CD4-positive, alpha-beta T cell treated with Interleukin-6 for 4 hours (primary cell): ENCODE measurements around the gene MAML3.
A peak's percentile ranks its signal among the peaks of the same experiment; 100 is the strongest.

Source experiments
- DNase-seq: peaks from one replicate; pipeline ENCODE4 v3.0.0-alpha.2; 2020; ENCODE audit warnings: mixed read lengths

The MAML3 gene

DNA sequence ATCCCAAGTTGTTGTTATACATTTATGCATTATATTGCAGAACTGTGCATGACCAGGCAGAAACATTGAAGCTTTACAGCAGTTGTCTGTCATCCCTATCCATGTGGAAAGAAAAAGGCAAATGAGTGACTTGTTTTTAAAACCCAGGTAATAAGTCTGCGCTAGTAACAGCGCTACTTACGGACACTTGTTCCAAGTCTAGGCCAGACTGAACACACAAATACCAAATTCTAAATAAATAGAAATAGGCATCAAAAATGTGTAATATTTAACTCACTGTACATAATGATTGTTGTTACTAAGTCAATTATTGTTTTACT lies 548 bp upstream of the MAML3 start:
- DNase-seq, result no peak

DNA sequence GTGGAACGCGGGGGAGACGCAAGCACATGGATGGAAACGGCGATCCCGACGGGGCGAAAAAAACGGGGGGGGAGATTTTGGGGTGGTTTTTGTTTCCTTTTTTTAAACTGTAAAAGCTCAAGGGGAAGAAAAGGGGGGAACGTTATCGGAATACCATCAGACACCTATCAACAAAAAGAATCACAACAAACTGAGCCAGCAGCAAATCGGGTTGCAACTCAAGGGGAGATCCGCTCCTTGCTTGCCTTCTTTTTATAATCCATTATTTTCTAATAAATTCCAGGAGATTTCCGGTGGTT lies 616 bp downstream of the MAML3 start:
- DNase-seq, result no peak

DNA sequence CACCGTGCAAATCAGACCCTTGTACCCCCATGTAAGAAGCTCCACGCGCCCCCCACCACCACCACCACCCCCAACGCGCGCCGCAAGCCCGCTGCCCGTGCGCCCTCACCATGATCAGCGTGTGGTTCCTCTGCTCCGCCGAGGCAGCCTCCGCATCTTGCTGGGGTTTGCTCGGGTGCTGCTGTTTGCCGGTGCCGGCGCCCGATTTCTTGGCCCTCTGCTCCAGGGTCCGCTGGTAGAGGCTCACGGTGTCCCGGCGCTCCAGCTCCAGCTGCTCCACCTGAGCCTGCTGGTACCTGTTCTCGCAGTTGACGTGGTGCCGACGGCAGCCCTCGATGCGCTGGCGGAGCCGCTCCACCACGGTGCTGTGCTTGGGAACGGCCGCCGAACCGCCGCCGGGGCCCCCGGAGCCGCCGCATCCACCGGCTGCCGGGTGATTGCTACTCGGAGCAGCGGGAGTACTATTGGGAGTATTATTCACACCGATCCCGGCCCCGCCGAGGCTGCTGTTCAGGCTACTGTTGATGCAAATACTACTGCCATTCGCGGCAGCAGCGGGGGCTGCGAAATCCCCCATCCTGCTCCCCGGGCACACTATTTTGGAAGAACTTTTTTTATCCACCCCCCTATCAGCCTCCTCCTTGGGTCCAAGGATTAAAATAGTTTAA lies 1.1 kb downstream of the MAML3 start:
- peak; percentile 62 for DNase-seq

DNA sequence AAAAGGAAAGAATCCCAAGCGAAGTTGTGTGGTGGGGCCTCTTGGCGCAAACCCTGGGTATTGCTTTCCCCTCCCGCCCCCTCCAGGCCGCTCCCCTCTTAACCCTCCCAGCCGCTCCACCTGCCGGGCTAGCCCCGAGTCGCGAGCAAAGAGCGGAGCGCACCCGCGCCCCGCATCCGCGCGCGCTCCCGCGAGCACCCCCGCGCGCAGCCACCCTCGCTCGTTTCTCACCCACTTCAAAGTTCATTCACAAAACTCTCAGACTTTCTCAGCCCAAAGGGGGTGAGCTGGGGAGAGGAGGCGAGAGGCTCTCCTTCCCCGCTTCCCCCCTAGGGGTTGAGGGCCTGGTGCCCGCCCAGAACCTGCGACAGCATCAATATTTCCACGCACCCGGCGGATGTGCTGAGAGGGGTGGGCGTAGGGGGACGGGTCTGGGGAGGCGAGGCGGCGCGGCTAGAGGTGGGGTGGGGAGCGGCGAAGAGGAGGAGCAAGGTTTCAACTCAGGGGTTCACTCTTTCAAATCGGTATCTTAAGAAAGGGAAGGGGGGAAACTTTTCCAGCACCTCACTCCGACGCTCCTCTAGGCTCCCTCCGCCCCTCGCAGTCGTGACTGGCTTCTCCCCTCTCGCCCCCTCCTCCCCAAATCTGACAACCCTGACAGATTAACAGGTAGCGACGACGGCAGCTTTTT lies 1.8 kb downstream of the MAML3 start:
- DNase-seq, result peak; percentile 84

DNA sequence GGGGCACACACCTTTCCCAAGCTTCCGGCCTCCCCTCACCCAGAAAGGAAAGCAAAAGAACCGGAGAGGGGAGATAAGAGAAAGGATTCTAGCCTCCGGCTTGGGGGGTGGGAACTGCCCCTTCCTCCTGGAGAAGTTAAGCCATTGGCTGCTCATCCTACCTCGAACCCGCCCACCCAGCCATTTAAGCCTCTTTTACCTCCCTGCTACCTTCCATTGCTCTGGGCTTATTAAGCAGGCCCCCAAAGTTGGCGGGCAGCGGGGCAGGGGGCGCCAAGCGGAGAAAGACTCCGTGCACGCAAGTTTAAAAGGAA lies 2.3 kb downstream of the MAML3 start:
- DNase-seq, result peak; percentile 75

DNA sequence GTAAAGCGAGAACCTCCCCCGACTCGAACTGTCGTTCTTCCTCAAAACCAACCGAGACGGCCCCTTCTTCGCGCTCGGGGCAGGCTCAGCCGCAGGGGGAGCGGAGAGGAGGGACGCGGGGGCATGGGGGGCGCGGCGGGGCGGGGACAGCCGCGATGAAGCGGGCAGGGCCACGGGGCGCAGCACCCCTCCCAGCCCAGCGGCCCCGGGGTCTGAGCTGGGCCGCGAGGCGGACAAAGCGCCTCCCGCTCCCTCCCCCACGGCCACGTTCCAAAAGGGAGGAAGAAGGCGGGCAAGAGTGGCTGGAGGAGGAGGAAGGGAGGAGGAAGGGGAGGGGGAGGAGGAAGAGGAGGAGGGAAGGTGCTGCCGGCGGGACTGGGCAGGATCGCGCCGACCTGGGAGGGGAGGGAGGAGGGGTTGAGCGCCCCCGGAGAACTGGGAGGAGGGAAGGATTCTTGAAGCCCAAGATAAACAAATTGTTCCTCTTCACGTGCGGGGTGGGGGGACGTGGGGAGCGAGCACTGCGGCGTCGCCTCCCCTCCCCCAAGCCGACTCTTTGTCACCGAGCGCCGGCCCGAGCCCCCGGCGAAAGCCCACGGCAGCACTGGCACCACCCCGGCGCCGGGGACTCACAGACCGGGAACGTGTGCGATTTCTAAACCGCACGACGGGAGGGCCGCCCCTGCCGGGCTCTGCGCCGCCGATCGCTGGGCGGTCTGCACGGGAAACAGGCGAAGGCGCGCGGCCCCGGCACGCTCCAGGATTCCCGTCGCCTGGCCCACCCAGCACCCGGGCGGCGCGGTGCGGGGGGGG lies 2.9 kb downstream of the MAML3 start:
- DNase-seq, result peak; percentile 82

DNA sequence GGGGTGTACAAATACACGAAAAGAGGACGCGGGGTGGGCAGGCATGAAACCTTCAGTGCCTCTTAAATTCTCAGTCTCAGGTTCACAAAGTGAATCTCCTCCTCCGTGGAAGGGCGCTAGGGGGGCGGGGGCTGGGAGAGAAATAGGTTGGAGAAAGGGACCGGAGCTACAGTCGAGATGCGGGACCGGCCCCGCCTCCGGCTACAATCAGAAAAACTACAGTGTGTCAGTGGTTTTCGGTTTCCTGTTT lies 3.4 kb downstream of the MAML3 start:
- no peak for DNase-seq

DNA sequence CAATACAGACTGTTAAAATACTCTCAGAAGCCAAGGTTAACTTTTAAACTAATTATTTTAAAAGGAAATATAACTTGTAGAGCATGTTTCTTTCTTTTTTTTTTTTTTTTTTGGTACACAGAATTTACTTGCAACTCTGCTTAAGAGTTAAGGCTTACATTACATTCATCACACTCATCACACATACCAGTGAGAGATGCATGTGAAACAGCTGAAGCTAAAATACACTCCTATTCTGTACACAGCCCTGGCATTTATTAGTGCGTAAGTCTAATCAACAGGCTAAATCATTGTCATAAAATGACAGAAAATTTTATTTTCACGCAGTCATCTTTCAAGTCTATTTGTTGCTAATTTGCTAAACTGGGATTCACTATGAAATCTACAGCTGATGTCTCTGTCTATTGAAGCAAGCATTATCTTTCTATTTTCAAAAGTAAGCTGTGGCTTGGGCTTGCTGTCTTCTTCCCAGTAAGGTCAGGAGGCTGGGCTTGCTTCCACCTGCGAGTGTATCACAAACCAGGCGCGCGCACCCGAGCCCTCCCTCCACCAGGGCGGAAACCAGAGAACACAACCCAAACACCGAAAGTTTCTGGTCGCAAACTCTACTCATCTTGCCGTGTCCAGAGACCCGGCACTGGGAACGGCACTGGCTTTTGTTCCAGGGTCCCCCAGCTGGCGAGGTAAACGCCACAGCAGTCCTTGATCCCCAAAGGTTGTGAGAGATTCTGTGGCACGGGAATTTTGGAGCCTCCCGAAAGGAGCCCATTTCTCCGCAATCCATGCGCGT lies 3.9 kb downstream of the MAML3 start:
- DNase-seq, result peak; percentile 85

DNA sequence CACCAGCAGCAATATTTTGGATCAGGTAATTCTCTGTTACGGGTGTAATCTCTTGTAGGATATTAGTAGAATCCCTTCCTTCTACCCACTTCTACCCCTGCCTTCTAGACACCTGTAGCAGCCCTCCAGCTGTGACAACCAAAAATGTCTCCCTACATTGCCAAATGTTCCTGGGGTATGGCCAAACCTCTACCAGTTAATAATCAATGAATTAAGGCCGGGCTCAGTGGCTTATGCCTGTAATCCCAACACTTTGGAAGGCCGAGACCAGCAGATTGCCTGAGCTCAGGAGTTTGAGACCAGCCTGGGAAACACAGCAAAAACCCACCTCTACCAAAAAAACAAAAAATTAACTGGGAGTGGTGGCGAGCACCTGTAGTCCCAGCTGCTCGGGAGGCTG lies 9.9 kb downstream of the MAML3 start:
- no peak for DNase-seq

DNA sequence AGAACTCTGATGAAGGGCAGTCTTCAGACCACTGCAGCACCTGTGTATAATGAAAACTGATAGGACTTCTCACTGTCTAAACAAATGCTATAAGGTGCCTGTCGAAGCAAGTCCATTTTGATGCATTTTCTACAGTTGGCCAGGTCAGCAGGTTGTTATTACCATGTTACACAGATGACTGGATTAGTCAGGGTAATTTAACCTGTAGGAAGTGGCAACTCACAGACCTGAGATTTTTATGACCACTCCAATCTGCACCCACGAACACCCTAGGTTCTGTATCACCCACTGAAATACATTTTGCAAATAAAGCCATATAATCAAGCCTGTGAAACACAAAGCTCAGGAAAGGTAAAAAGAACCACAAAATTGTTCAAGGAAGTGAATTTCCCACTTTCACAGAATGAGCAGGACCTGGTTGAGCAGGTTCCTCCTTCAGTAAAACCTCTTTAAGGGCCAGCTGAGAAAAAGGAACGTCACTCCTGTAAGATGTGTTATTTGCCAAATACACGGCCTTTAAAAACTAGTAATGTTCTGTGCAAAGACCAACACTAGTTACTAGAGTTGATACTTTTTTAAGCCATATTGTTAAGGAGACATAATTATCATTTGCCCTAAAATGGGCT lies 12.7 kb downstream of the MAML3 start:
- no peak for DNase-seq

DNA sequence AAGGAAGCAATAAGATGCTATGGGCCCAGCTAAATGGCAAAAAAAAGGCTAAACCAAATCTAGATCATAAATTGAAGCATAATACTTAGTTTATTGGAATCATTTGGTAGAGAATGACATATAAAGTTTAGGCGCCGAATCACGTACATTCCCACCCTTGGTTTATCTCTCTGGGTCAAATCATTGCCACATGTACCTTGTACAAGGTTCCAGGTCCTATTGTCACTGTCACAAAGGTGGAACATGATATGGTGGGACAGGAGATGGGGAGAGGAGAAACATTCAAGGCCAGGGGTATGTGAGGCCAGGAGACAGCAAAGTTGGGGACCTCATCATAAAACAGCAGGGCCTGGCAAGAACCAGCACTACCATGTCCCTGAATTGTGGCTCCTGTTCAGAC lies 13.4 kb downstream of the MAML3 start:
- DNase-seq, result no peak

DNA sequence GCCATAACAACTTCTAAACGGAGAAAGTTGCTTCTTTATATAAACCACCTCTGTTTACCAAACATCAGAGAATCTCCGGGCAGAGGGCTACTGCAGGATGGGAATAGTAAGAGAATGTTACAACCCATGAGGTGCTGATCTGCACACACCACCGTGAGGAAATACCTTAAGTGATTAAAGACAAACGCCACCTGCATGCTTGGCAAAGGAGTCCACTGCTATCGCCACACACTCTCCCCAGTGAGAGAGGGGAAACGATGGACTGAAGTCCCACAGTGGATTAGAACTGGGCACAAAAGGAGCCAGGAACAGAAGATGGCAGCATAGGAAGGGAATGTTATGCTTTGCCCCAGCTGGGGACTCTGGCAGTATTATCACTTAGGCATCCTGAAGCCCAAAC lies 15.6 kb downstream of the MAML3 start:
- DNase-seq, result no peak

DNA sequence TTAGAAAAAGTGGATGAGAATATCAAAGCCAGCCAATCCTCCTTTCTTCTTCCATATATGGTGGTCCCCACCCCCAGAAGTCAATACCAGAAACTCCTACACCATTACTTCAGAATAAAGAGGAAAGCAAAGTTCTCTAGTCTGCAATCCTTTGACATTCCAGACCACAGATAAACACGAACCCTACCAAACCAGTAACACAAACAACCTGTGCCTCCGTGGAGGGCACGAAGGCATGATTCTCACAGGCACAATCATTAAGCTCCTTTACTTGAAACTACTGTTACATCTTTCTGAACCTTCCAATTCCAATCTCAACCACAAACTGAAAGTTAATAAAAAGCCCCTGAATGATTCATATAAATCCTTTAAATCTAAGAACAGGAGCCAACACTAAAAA lies 16.3 kb downstream of the MAML3 start:
- DNase-seq, result no peak

DNA sequence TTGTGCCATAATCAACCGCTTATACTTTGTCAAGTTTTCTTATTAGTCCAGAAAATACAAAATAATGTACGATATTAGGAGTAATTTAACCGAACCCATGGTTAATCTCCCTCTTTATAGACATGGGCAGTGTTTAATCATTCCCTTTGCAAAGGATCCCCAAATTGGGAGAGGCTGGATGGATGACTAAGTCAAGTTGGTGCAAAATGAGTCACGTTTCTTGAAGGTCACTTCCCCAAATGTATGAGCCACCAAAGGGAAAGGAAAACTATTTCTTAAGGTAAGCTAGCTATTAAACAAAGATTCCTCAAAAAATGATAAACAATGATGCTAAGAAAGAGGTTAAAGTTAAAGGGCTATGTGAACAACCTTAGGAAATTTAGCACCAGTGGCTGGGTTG lies 17.5 kb downstream of the MAML3 start:
- no peak for DNase-seq

DNA sequence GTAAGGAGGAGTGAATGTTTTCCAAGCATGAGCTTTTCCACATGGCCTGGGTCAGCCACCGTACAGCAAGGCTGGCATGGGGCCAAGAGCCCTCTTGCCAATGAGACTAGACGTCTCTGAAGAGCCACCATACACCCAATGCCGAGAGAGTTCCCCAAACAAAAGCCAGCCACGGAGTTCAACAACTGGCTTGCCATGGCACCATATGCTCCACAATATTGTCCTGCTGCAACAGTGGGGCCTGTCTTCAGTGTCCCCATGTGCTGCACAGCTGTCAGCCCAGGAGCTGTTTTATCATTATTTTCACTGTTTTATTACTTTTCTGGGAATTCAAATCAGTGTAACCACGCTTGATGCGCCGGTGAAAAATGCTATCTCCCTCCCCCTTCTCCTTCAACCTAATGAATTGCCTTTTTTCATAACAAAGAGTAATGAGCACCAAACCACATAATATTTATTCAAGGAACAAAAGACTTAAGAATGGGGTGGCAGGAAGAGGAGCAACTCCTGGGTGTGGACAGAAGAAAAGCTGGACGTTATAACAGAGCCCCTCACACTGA lies 18.4 kb downstream of the MAML3 start:
- no peak for DNase-seq

DNA sequence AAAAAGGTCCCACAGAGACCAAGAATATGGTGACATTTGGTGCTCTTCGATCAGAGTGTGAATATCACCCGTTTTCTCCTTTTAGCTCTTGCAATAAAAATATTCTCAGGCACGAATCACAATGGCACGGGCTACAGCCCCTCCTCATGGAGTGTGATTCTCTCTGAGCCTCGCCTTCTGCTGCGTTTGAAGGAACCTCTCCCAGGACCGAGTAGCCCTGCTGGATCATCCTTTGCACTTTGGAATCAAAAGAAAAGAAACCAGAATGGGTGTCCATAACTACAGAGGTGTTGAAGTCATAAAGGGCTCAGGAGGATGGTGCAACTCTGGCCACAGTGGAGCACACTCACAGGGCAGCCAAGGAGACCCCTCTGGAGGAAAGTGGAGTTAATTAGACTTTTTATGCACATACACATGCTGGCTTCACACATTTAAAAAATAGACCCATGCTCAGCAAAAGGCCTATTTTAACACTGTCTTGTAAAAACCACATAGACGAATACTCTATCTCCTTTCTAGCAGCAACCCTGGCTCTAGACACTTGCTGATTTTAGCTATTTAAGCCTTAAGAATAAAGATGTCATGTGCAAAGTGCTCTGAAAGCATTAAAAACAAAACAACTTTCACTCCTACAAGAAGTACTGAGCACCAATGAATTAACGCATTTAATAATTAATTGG lies 19.1 kb downstream of the MAML3 start:
- no peak for DNase-seq

DNA sequence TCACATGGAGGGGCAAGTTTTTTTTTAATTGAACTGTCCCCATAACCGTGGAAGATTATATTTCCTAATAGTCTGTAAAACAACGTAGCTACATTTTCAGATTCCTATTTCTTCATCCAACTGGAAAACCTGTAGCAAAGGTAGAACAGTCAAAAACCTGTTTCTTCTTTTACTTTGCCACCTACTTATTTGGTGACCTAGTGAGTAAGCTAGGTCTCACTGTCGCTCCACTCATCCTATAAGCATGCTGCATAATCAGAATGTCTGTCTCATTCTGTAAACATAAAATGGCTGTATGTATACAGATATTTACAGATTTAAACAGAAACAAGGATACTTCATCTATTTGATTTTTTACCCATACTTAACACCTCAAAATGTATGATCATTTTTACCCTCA lies 20.4 kb downstream of the MAML3 start:
- DNase-seq, result no peak

DNA sequence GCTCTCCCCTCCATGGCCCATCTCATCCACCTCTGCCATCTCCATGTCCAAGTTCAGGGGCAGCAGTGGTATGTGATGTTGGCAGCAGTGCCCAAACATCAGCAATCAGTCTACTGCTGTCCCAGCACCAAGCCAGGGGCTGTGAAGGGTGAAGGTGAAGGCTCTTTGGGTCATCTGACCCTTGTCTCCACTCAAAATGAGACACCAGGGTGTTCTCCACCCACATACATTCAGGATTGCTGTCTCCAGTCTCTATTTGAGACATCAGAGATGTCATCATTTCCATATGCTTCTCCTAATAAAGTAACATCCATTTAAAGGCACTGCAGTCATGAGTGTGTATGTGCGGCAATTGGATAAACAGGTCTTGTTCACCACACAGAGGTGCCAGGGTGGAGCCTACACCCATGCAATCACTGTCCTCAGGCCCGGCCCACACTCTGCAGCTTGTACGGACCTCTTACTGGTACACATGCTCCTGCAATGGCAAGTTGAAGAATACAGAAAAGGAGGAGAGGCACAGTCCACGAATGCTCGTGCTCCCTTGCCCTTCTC lies 22.2 kb downstream of the MAML3 start:
- no peak for DNase-seq

DNA sequence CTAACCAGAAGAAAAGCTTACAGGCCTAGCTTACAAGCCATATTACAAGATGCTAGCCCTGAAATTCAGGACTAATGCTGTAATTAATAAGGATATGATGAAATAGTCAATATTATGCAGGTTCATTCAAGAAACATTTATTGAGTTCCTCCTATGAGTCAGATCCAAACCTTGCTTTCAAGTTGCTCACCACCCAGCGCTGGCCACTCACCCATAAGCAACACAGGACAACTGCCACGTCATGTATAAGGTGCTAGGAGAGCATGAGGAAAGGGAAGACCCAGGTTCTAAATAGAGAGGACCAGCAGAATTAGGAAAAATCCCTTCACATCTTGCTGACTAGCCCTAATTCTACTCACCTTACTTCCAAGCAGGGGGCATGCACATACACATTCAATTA lies 23.3 kb downstream of the MAML3 start:
- no peak for DNase-seq

DNA sequence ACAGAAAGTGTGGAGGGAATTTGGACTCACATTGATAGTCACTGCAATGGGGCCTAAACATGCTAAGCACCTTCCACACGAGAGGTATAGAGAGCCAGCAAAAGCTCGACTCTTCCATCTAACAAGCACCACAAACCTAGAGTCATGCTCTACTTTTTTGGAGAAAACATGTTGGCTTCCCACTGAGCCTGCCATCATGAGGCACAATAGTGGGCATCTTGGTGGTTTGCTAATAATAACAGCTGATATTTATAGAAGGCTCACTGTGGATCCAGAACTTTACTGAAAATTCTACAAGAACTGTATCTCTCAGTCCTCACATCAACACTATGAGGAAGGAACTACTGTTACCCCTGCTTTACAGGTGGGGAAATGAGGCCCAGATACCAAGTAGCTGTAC lies 26.6 kb downstream of the MAML3 start:
- DNase-seq, result no peak

DNA sequence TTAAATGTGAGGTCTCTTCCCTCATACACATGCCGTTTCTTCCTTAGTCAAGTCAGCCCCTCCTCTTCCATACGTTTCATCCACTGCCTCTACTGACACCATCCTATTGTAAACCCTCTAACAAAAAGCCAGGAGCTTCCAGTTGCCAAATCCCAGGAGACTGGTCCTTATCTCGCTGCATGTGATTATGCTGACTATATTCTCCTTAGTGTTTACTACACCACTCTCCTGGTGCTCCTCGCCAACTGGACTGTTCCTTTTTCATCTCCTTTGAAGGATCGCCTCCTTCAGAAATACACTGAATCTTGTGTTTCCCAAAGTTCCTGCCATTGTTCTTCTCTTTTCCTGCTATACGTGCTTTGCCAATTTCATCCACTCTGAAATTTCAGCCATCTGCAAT lies 27.7 kb downstream of the MAML3 start:
- no peak for DNase-seq

DNA sequence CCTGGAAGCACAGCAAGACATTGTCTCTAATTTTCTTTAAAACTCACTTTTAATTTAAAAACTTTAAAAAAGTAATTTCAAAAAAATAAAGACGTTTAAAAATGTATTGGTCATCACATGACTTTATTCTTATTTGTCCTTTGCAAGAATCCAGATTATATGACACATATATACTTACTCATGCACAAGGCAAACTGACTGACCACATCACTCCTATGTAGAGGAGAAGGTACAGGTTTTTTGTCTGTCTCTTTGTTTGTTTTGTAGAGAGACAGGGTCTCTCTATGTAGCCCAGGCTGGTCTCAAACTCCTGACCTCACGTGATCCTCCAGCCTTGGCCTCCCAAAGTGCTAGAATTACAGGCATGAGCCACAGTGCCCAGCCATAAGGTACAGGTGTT lies 28.6 kb downstream of the MAML3 start:
- DNase-seq, result no peak
